Activated T-helper 17 cell treated with anti-CD3 and anti-CD28 coated beads, Interleukin-2, amount 50 U/mL, for 72 hours (primary cell): Measurements from ENCODE around the gene TLN1. TPM values are rescaled to one million over a fixed set of nuclear protein-coding genes. Genes with fewer than 3 reads are reported as not detected.

ENCODE experiments used
- ATAC-seq: fragments of 150-1000 bp; cut with Tn5 transposase; replicated peaks from 2 replicates; pipeline ENCODE4 v1.10.0; 2021; ENCODE audit warnings: mild to moderate bottlenecking, moderate library complexity
- H3K27ac Mint-ChIP-seq: one replicate; pipeline ENCODE4 v1.8.0; 2022; ENCODE audit warnings: mixed read lengths
- H3K27me3 Mint-ChIP-seq: one replicate; pipeline ENCODE4 v1.8.0; 2022; ENCODE audit warnings: mixed read lengths
- H3K36me3 Mint-ChIP-seq: one replicate; pipeline ENCODE4 v1.8.0; 2022; ENCODE audit warnings: low read depth, mild to moderate bottlenecking, mixed read lengths
- H3K4me1 Mint-ChIP-seq: one replicate; pipeline ENCODE4 v1.8.0; 2022; ENCODE audit warnings: mixed read lengths
- H3K4me3 Mint-ChIP-seq: one replicate; pipeline ENCODE4 v1.8.0; 2022; ENCODE audit warnings: mild to moderate bottlenecking, mixed read lengths
- H3K9me3 Mint-ChIP-seq: one replicate; pipeline ENCODE4 v1.8.0; 2022; ENCODE audit warnings: mixed read lengths
- total RNA-seq, 2 donors: library from RNA; stranded (reverse); gene quantifications; one replicate each; pipeline ENCODE4 v1.2.3, GENCODE V29; 2022

TLN1 gene
- total RNA-seq, 2 donors from 2014 or later, result 293 to 458 TPM

GRCh38 chr9:35685506-35685905 lies 46.5 kb downstream of the TLN1 start:
- Mint-ChIP-seq H3K27ac (no peak overlapping the region), H3K27me3 (no peaks in the 10 kb centered on the region), H3K36me3 (no peaks in the 10 kb centered on the region), H3K9me3 (no peaks in the 10 kb centered on the region), H3K4me1 (peaks cover 15% of the 10 kb centered on the region), H3K4me3 (no peak overlapping the region)
- ATAC-seq, result no peak

GRCh38 chr9:35684921-35685320 lies 47.1 kb downstream of the TLN1 start:
- Mint-ChIP-seq H3K4me3 (no peak overlapping the region), H3K4me1 (peaks cover 15% of the 10 kb centered on the region), H3K9me3 (no peaks in the 10 kb centered on the region), H3K36me3 (no peaks in the 10 kb centered on the region), H3K27ac (no peak overlapping the region), H3K27me3 (no peaks in the 10 kb centered on the region)
- ATAC-seq, result no peak

GRCh38 chr9:35683323-35683722 lies 48.7 kb downstream of the TLN1 start:
- Mint-ChIP-seq H3K4me1 (peaks cover 5% of the 10 kb centered on the region), H3K27me3 (no peaks in the 10 kb centered on the region), H3K9me3 (no peaks in the 10 kb centered on the region), H3K27ac (peak overlapping the region; percentile 20), H3K4me3 (no peak overlapping the region), H3K36me3 (no peaks in the 10 kb centered on the region)
- ATAC-seq, result no peak

- H3K4me3 Mint-ChIP-seq, result no peak overlapping the region
- peaks cover 4% of the 10 kb centered on the region for H3K4me1 Mint-ChIP-seq
- H3K36me3 Mint-ChIP-seq, result no peaks in the 10 kb centered on the region
- no peak for ATAC-seq
- H3K27ac Mint-ChIP-seq, result peak overlapping the region; percentile 20
- H3K9me3 Mint-ChIP-seq, result no peaks in the 10 kb centered on the region
- no peaks in the 10 kb centered on the region for H3K27me3 Mint-ChIP-seq
Observed at GRCh38 chr9:35682520-35683315, 49.3 kb downstream of the TLN1 start.

- H3K27ac Mint-ChIP-seq, result peak overlapping the region; percentile 34
Observed at GRCh38 chr9:35682051-35682450, 49.9 kb downstream of the TLN1 start.

GRCh38 chr9:35681341-35682002 lies 50.5 kb downstream of the TLN1 start:
- H3K4me3 Mint-ChIP-seq, result no peak overlapping the region
- ATAC-seq, result no peak
- H3K36me3 Mint-ChIP-seq, result no peaks in the 10 kb centered on the region
- H3K4me1 Mint-ChIP-seq, result peaks cover 1% of the 10 kb centered on the region
- no peaks in the 10 kb centered on the region for H3K9me3 Mint-ChIP-seq
- peak overlapping the region; percentile 34 for H3K27ac Mint-ChIP-seq
- H3K27me3 Mint-ChIP-seq, result no peaks in the 10 kb centered on the region

More at GRCh38 chr9:35682051-35682450, 49.9 kb downstream of the TLN1 start:
- no peak for ATAC-seq
- no peaks in the 10 kb centered on the region for H3K36me3 Mint-ChIP-seq
- no peaks in the 10 kb centered on the region for H3K9me3 Mint-ChIP-seq
- no peak overlapping the region for H3K4me3 Mint-ChIP-seq
- no peaks in the 10 kb centered on the region for H3K27me3 Mint-ChIP-seq
- H3K4me1 Mint-ChIP-seq, result no peaks in the 10 kb centered on the region

GRCh38 chr9:35680331-35681105 lies 51.5 kb downstream of the TLN1 start:
- no peak overlapping the region for H3K27ac Mint-ChIP-seq
- H3K27me3 Mint-ChIP-seq, result no peaks in the 10 kb centered on the region
- H3K4me1 Mint-ChIP-seq, result peaks cover 5% of the 10 kb centered on the region
- no peaks in the 10 kb centered on the region for H3K36me3 Mint-ChIP-seq
- ATAC-seq, result no peak
- H3K9me3 Mint-ChIP-seq, result no peaks in the 10 kb centered on the region
- H3K4me3 Mint-ChIP-seq, result no peak overlapping the region

GRCh38 chr9:35679766-35680330 lies 52.1 kb downstream of the TLN1 start:
- no peaks in the 10 kb centered on the region for H3K27me3 Mint-ChIP-seq
- H3K9me3 Mint-ChIP-seq, result no peaks in the 10 kb centered on the region
- H3K36me3 Mint-ChIP-seq, result no peaks in the 10 kb centered on the region
- ATAC-seq, result no peak
- H3K27ac Mint-ChIP-seq, result no peak overlapping the region
- no peak overlapping the region for H3K4me3 Mint-ChIP-seq
- H3K4me1 Mint-ChIP-seq, result peaks cover 5% of the 10 kb centered on the region

GRCh38 chr9:35679091-35679490 lies 52.9 kb downstream of the TLN1 start:
- no peaks in the 10 kb centered on the region for H3K9me3 Mint-ChIP-seq
- no peak for ATAC-seq
- H3K4me1 Mint-ChIP-seq, result peaks cover 12% of the 10 kb centered on the region
- peaks cover 5% of the 10 kb centered on the region for H3K27me3 Mint-ChIP-seq
- H3K36me3 Mint-ChIP-seq, result no peaks in the 10 kb centered on the region
- no peak overlapping the region for H3K4me3 Mint-ChIP-seq
- H3K27ac Mint-ChIP-seq, result no peak overlapping the region

GRCh38 chr9:35675732-35676392 lies 56.1 kb downstream of the TLN1 start:
- ATAC-seq, result peak; percentile 92
- no peaks in the 10 kb centered on the region for H3K36me3 Mint-ChIP-seq
- H3K4me1 Mint-ChIP-seq, result peaks cover 12% of the 10 kb centered on the region
- H3K27me3 Mint-ChIP-seq, result peaks cover 5% of the 10 kb centered on the region
- H3K4me3 Mint-ChIP-seq, result peak overlapping the region; percentile 74
- H3K27ac Mint-ChIP-seq, result peak overlapping the region; percentile 56
- no peaks in the 10 kb centered on the region for H3K9me3 Mint-ChIP-seq

GRCh38 chr9:35675204-35675603 lies 56.8 kb downstream of the TLN1 start:
- Mint-ChIP-seq H3K9me3 (no peaks in the 10 kb centered on the region), H3K4me3 (peak overlapping the region; percentile 74), H3K36me3 (no peaks in the 10 kb centered on the region), H3K27ac (no peak overlapping the region), H3K27me3 (peaks cover 5% of the 10 kb centered on the region), H3K4me1 (peaks cover 12% of the 10 kb centered on the region)
- peak; percentile 10 for ATAC-seq

GRCh38 chr9:35674025-35674361 lies 58.0 kb downstream of the TLN1 start:
- Mint-ChIP-seq H3K9me3 (no peaks in the 10 kb centered on the region), H3K27me3 (peaks cover 5% of the 10 kb centered on the region), H3K4me3 (peak overlapping the region; percentile 45), H3K36me3 (no peaks in the 10 kb centered on the region), H3K27ac (peak overlapping the region; percentile 1), H3K4me1 (peaks cover 12% of the 10 kb centered on the region)
- ATAC-seq, result no peak

GRCh38 chr9:35673132-35674024 lies 58.6 kb downstream of the TLN1 start, which contains the start of gene CA9:
Gene CA9, plus strand, starts transcription at chr9:35673928. Its CDS starts 32 bp downstream, at chr9:35673960.
- Mint-ChIP-seq H3K27ac (peak within 1 kb of the TSS; percentile 1), H3K4me3 (peak within 1 kb of the TSS; percentile 45), H3K4me1 (peaks cover 12% of the 10 kb centered on the region), H3K27me3 (peaks cover 5% of the 10 kb centered on the region), H3K9me3 (no peaks in the 10 kb centered on the region), H3K36me3 (no peaks in the 10 kb centered on the region)
- peak; percentile 29 for ATAC-seq
